ENCODE results near the gene RSPH1.

RSPH1 gene

GRCh38 chr21:42512346-42513034, 16.5 kb upstream of the RSPH1 start:
- no peak for DNase-seq

DNA sequence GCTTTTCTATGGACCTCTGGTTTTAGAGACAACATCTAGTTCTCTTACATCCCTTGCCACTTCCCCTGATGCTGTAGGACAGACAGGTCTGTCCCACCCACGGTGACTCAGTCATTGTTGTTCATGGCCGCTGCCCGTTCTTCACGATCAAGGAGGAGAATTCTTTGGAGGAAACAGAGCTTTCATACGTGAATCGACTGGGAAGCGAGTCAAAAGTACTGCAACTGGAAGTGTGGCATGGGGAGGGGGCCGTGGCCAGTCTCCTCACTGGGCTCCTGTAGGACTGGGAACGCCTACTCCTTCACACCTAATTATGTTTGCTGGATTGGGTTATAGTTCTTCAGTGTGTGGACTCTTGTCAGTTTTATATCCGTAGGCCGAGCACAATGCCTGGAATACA, 13.2 kb upstream of the RSPH1 start:
- DNase-seq: no peak

- DNase-seq: no peak
Observed at GRCh38 chr21:42508371-42508770, 12.3 kb upstream of the RSPH1 start.

GRCh38 chr21:42507418-42507817, 11.4 kb upstream of the RSPH1 start:
- no peak for DNase-seq

DNA sequence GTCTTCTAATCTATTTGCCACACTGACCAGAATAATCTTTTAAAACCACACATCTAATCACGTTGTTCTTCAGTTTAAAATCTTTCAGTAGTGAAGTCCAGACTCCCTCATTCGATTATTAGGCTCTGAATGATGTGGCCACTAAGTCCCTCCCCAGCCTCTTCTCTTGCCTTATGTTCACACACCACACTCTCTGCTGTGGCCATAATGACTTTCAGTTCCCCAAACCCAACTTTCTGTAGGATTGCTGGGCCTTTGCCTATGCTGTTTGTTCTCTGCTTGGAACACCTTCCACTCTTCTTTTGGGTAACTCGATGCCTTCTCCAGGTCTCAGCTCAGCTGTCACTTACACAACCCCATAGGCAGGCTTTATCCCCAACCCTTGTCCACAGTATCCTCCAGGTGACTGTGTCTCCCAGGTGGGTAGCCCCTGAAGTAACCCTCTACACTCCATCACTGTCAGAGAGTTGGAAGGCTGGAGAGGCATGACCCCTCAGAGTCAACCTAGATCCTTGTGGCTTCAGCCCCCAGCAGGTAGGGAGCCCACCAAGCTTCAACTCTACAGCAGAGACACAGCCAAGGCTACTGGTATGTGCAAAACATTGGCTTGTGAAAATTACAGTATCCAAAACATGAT, 9.2 kb upstream of the RSPH1 start:
- no peak for DNase-seq

GRCh38 chr21:42503711-42504110, 7.7 kb upstream of the RSPH1 start:
- DNase-seq: no peak

- no peak for DNase-seq
Observed at GRCh38 chr21:42500736-42501135, 4.7 kb upstream of the RSPH1 start.

DNA sequence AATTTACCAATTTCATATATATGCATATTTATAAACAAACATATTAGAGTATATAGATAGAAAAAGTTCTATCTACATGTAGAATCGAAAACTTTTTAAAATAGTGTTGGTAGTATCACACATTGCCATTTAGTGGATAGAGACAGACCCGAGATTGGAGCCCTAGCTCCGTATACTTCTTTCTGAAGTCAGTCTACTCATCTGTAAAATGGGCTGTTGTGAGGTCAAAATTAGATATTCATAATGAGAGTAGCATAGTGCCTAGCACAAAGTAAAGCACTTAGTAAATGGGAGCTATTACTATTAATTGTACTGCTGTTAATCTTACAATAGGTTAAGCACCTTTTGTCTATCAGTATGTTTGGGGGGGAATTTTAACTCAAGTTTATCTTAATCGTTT, 4.2 kb upstream of the RSPH1 start:
- DNase-seq: no peak

GRCh38 chr21:42499444-42500112, 3.6 kb upstream of the RSPH1 start:
- no peak for DNase-seq

DNA sequence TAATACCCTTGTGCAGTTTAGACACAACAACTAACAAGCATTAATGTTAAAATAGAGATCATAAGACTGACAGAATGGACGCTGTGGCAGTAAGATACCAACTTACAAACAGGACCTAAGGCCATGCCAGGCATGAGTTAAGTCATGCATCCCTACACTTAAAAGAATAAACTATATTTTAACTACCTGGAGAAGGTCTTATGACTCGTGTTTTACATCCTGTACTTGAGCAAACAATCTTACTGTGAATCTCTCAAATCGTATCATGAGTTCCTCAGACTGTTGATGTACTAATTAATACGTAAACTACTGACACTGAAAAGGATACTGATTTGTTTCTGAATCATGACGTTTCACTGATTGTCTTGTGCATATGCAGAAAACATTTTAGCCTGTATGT, 2.0 kb upstream of the RSPH1 start:
- no peak for DNase-seq

GRCh38 chr21:42496839-42497202, 797 bp upstream of the RSPH1 start:
- no peak for DNase-seq

DNA sequence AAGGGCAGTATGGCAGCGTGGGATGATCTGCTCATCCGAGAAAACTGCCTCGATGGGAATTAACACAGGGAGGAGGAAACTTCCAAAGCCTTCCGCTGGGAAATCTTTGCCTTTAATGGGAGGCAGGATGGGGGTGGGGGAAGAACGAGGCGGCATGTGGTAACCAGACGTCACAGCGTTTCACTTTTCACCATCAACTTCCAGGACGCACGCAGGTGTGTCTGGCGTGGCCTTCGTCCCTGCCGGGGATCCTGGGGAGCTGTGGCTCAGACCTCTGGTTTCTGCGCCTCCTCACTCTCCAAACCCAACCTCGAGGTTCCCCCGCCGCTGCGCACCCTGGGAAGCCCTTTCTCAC, 282 bp downstream of the RSPH1 start:
- DNase-seq: no peak

- no peak for DNase-seq
Observed at GRCh38 chr21:42495027-42495426, 997 bp downstream of the RSPH1 start.

DNA sequence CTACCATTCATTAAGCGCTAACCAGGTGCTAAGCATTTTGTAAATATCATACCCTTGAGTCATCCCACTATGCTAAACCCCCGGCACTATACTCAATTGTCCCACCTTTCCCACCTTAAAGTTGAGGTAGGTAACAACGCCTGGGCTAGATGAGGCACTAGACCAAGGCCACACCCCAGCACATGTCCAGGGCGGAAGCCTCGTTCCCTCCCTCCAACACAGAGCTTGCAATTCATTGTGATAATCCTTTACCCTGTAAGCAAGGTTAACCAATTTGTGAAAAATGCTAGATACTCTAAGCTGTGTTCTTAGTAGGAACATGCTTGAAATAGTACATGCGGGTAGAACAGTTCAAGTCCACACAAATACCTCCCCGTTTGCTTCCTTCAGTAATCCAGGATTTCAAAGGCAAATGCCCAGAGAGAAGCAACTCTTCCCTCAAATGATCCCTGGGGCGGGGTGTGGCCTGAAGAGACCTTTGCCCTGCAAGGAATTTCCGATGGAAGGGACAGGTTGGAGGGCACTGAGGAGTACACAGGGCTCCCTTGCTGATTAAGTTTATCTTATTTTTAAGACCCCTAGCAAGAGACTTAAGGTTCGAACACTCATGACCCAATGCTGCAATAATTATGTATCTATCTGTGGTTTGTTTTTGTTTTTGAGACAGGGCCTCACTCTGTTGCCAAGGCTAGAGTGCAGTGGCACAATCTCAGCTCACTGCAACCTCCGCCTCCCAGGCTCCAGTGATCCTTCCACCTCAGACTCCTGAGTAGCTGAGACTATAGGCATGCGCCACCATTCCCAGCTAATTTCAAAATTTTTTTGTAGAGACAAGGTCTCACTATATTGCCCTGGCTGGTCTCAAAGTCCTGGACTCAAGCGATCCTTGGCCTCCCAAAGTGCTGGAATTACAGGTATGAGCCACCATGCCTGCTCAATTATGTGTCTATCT, 2.6 kb downstream of the RSPH1 start:
- no peak for DNase-seq

DNA sequence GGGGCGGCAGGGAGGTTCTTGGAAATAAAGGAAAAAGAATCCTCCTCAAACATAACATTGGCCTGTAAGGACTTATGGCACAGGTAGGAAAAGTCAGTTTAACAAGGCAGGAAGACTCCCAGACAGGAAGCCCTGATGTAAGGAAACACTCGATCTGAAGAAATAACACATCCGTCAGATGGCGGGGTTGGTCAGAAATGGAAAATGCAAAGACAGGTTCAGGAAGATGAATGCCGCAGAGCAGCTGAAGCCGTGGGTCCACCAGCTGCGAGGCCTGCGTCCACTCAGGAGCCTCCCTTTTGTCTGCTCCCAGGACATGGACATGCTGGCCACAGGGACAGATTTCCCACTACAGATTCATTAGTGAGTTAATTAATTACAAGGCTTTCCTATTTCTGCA, 3.8 kb downstream of the RSPH1 start:
- no peak for DNase-seq

GRCh38 chr21:42491328-42491727, 4.7 kb downstream of the RSPH1 start:
- no peak for DNase-seq

GRCh38 chr21:42490720-42491119, 5.3 kb downstream of the RSPH1 start:
- DNase-seq: no peak

DNA sequence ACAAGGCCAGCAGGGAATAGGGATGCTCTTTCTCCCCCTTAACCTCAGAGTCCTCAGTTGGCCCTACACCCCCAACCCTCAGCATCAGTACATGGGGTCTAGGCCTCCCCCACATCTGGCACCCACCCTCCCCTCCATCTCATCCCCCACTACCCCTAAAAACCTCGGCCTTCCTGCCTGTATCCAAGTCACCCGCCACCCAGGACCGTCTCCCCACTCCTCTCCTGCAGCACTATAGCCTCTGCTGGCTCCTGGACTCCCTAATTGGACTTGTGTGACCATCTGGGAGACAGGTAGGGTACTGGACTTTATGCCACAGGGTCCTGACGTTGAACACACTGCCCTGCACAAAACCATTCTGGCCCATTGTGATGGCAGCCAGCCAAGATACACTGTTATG, 6.0 kb downstream of the RSPH1 start:
- DNase-seq: no peak

DNA sequence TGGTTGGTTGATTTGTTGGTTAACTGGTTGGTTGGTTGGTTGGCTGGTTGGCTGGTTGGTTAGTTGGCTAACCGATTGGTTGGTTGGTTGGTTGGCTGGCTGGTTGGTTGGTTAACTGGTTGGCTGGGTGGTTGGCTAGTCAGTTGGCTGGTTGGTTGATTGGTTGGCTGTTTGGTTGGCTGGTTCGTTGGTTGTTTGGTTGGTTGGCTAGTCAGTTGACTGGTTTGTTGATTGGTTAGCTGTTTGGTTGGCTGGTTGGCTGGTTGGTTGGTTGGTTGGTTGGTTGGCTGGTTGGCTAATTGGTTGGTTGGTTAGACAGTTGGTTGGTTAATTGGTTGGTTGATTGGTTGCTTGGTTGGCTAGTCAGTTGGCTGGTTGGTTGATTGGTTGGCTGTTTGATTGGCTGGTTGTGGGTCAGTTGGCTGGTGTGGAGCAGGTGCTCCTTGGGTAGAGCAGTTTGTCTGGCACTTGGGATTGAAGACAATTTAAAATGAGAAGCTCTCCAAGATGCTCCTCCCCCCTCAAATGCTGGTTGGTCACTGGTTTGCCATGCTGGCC, 6.9 kb downstream of the RSPH1 start:
- DNase-seq: no peak

DNA sequence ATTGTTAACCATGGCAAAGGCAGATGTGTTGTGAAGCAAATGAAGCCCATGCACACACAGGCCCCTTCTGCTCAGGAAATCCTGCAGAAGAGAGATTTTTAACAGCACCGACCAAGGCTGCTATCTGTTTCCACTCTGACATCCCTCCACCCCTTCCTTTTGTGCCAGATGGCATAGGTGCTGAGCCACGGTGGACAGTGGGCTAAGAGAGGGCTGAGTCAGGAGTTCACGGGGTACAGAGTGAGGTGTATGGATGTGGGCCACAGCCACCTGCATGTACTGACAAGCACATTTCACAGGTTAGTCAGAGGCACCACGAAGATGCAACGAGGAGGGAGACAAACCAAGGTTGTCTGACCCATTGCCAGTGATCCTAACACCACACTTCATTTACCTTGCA, 9.5 kb downstream of the RSPH1 start:
- no peak for DNase-seq

DNA sequence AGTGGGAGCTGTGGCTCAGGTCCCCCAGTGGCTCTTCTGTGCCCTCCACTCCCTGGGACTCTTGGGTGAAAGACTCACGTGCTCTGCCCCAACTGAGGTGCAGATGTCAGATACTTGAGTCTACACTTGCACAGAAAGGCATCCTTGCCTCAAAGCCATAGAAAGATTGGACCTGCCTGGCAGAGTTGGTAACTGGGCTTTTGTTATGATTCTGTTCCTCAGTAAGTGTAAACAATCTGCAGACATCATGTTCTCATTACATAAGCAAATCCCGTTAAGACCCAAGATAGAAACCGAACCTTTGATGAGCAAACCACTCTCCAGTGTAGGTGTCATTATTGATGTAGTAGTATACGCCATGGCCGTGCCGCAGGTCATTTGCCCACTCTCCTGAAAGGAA, 10.0 kb downstream of the RSPH1 start:
- no peak for DNase-seq

DNA sequence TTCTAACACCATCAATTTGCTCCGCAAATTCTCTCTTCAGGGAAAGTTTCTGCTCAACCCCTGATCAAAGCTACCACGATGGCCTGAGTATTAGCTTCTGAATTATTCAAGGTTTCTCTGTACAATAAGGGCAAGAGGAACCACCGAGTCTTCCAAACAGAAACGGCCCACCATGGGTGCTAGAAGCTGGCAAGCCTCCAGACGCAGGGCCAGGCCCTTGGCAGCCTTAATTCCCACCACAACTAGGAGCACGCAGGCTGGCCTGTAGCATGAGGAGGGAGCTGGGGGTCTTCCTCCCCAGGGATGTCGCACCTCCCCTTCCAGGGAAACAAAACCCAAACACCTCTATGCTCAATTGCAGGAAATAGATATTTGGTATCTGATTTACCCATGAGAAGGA, 11.1 kb downstream of the RSPH1 start:
- no peak for DNase-seq

GRCh38 chr21:42481169-42481568, 14.9 kb downstream of the RSPH1 start:
- no peak for DNase-seq

Measured in NCI-H2171 (cell line).